ENCODE results near the gene GZMB.

DNA sequence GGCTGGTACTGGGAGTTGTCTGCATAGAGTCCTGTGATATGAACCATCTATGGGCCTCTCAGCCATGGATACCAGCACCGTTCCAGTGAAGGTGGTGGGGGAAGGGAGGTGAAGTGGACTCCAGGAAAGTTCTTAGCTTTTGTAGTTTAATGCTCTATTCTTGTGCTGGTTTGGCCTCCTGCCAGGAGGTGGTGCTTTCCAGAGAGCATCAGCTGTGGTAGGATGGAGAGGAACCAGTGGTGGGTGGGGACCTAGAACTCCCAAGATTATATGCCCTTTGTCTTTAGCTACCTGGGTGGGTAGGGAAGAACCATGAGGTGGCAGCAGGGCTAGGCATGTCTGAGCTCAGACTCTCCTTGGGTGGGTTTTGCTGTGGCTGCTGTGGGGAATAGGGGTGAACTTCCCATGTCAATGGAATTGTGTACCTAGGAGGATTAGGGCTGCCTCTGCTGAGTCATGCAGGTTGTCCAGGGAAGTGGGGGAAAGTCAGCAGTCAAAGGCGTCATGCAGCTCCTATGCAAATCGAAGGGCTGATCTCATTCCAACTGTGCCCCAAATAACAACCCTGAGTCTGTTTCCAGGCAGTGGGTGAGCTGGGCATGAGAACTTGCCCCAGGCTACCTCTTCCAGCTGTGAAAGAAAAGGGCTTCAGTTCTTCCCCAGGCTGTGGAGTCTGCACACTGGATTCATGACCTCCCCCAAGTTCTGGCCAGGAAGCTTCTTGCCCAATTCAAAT is 38.7 kb downstream of the GZMB start:
- TF ChIP-seq POLR2AphosphoS5 (IDR thresholded peaks at IDR 0.05) (no peak), EP300 (conservative IDR thresholded peaks at IDR 0.05; ENCODE audit: poor library complexity, severe bottlenecking) (no peak), EZH2 (IDR thresholded peaks at IDR 0.05; ENCODE audit: borderline replicate concordance, insufficient read depth, low read length, poor library complexity, severe bottlenecking) (no peak), SMC3 (conservative IDR thresholded peaks at IDR 0.05; ENCODE audit: poor library complexity) (no peak), RAD21 (conservative IDR thresholded peaks at IDR 0.05) (no peak), MXI1 (conservative IDR thresholded peaks at IDR 0.05; ENCODE audit: poor library complexity, severe bottlenecking) (no peak)
- TF ChIP-seq, protein P1, sequence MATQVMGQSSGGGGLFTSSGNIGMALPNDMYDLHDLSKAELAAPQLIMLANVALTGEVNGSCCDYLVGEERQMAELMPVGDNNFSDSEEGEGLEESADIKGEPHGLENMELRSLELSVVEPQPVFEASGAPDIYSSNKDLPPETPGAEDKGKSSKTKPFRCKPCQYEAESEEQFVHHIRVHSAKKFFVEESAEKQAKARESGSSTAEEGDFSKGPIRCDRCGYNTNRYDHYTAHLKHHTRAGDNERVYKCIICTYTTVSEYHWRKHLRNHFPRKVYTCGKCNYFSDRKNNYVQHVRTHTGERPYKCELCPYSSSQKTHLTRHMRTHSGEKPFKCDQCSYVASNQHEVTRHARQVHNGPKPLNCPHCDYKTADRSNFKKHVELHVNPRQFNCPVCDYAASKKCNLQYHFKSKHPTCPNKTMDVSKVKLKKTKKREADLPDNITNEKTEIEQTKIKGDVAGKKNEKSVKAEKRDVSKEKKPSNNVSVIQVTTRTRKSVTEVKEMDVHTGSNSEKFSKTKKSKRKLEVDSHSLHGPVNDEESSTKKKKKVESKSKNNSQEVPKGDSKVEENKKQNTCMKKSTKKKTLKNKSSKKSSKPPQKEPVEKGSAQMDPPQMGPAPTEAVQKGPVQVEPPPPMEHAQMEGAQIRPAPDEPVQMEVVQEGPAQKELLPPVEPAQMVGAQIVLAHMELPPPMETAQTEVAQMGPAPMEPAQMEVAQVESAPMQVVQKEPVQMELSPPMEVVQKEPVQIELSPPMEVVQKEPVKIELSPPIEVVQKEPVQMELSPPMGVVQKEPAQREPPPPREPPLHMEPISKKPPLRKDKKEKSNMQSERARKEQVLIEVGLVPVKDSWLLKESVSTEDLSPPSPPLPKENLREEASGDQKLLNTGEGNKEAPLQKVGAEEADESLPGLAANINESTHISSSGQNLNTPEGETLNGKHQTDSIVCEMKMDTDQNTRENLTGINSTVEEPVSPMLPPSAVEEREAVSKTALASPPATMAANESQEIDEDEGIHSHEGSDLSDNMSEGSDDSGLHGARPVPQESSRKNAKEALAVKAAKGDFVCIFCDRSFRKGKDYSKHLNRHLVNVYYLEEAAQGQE (IDR thresholded peaks at IDR 0.05; ENCODE audit: borderline replicate concordance): no peak
- TF ChIP-seq, protein P2, sequence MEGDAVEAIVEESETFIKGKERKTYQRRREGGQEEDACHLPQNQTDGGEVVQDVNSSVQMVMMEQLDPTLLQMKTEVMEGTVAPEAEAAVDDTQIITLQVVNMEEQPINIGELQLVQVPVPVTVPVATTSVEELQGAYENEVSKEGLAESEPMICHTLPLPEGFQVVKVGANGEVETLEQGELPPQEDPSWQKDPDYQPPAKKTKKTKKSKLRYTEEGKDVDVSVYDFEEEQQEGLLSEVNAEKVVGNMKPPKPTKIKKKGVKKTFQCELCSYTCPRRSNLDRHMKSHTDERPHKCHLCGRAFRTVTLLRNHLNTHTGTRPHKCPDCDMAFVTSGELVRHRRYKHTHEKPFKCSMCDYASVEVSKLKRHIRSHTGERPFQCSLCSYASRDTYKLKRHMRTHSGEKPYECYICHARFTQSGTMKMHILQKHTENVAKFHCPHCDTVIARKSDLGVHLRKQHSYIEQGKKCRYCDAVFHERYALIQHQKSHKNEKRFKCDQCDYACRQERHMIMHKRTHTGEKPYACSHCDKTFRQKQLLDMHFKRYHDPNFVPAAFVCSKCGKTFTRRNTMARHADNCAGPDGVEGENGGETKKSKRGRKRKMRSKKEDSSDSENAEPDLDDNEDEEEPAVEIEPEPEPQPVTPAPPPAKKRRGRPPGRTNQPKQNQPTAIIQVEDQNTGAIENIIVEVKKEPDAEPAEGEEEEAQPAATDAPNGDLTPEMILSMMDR (IDR thresholded peaks at IDR 0.05; ENCODE audit: poor library complexity, severe bottlenecking): no peak

Measured in neural cell (in vitro differentiated cells).